ENCODE results near the gene SRGAP1.

SRGAP1 gene

DNA sequence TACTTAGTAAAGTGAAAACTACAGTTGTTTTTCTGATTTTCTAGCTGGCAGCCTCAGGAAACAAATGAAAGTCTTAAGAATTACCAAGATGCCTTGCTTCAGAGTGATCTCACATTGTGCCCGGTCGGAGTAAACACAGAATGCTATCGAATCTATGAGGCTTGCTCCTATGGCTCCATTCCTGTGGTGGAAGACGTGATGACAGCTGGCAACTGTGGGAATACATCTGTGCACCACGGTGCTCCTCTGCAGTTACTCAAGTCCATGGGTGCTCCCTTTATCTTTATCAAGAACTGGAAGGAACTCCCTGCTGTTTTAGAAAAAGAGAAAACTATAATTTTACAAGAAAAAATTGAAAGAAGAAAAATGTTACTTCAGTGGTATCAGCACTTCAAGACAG is 35.9 kb upstream of the SRGAP1 start:
- Histone ChIP-seq H3K27ac (no peak overlapping the region), H3K4me3 (no peak overlapping the region)
- DNase-seq (ENCODE audit: low spot score) = no peak
- TF ChIP-seq, protein P1, sequence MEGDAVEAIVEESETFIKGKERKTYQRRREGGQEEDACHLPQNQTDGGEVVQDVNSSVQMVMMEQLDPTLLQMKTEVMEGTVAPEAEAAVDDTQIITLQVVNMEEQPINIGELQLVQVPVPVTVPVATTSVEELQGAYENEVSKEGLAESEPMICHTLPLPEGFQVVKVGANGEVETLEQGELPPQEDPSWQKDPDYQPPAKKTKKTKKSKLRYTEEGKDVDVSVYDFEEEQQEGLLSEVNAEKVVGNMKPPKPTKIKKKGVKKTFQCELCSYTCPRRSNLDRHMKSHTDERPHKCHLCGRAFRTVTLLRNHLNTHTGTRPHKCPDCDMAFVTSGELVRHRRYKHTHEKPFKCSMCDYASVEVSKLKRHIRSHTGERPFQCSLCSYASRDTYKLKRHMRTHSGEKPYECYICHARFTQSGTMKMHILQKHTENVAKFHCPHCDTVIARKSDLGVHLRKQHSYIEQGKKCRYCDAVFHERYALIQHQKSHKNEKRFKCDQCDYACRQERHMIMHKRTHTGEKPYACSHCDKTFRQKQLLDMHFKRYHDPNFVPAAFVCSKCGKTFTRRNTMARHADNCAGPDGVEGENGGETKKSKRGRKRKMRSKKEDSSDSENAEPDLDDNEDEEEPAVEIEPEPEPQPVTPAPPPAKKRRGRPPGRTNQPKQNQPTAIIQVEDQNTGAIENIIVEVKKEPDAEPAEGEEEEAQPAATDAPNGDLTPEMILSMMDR (IDR thresholded peaks at IDR 0.05) = no peak

DNA sequence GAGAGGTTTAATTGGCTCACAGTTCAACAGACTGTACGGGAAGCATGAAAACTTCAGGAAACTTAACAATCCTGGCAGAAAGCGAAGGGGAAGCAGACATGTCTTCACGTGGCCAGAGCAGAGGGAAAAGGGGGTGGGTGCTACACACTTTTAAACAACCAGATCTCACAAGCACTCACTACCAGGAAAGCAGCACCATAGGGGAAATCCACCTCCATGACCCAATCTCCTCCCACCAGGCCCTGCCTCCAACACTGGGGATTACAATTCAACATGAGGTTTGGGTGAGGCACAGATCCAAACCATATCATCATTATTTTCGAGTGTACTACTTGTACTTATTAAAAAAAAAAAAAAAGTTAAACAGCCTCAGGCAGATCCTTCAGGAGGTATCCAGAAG is 34.9 kb upstream of the SRGAP1 start:
- TF ChIP-seq, protein P1 (IDR thresholded peaks at IDR 0.05) = no peak
- no peak overlapping the region for H3K4me3 ChIP-seq
- no peak for DNase-seq (ENCODE audit: low spot score)

DNA sequence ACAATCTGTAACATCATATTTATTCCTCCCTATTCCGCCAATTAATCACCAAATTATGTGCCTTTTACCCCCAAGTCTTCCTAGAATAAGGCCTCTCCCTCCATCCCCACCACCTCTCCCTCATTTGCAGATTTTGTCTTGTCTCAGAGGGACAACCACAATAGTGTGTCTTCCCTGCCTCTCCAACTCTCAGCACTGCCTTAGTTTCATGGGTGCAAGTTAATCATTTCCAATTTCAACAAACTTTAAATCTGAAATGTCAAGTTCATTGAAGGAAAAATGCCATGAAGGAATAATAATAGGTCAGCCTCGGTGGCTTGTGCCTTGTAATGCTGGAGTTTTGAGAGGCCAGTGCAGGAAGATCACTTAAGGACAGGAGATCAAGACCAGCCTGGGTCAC is 33.2 kb upstream of the SRGAP1 start:
- no peak for DNase-seq (ENCODE audit: low spot score)
- Histone ChIP-seq H3K27ac (no peak overlapping the region), H3K4me3 (no peak overlapping the region)
- TF ChIP-seq, protein P1 (IDR thresholded peaks at IDR 0.05) = no peak

More for the DNA sequence above, 34.9 kb upstream of the SRGAP1 start:
- H3K27ac ChIP-seq = no peak overlapping the region

DNA sequence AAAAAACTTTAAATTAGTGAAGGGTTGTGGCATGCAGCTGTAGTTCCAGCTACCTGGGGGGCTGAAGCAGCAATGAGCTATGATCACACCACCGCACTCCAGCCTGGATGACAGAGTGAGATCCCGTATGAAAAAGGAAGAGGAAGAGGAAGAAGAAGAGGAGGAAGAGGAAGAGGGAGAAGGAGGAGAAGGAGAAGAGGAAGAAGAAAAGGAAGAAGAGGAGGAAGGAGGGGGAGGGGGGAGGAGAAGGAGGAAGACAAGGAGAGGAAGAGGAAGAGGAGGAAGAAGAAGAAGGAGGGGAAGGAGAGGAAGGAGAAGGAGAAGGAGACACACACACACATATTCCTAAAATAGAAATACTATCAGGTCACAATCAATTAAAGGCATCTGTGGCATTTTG is 32.7 kb upstream of the SRGAP1 start:
- Histone ChIP-seq H3K27ac (no peak overlapping the region), H3K4me3 (no peak overlapping the region)
- no peak for DNase-seq (ENCODE audit: low spot score)
- TF ChIP-seq, protein P1 (IDR thresholded peaks at IDR 0.05) = no peak

DNA sequence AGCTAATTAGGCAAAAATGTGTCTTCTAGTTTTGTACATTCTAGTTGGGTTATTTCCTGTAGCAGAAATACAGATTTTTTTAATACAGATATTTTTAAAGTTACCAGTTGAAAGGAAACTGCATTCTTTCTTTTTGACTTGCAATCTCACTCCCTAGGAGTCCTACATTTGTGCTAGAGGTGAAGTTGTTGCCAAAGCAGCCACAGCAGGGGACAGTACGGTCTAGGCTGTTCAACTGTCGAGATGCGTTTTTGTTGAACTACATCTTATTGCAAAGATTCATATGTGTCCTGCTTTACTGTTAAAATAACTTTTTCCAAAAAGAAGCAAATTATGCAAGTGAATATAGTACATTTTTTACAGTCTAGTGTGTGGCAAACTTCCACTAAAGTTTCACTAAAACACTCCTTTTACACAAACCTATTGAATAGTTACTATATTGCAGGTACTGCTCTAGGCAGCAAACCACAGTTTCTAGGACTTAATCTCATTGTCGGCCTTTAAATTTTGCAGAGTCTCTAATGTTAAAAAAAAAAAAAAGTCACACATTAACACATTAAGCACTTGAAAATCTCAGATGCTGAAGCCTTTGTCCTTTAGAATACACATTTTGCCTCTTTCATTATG is 30.2 kb upstream of the SRGAP1 start:
- Histone ChIP-seq H3K27ac (no peak overlapping the region), H3K4me3 (no peak overlapping the region)
- TF ChIP-seq, protein P1 (IDR thresholded peaks at IDR 0.05) = no peak
- DNase-seq (ENCODE audit: low spot score) = no peak

DNA sequence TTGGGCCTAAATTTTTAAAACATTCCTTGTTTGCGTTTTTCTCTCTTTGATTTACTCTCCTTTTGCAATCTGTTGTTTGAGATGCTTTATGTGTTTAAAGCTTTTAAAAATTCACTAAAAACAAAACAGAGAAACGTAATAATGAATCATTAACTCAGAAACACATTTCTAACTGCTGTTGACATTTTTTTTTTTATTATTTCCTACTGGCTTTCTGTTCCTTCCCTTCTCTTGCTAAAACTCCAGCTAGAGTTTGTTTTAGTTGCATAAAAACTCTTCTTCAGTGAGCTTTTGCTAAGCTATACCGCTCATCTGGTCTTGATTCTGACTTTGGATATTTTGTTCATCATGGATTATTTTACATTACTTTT is 29.0 kb upstream of the SRGAP1 start:
- Histone ChIP-seq H3K4me3 (no peak overlapping the region), H3K27ac (no peak overlapping the region)
- DNase-seq (ENCODE audit: low spot score) = no peak
- TF ChIP-seq, protein P1 (IDR thresholded peaks at IDR 0.05) = no peak

DNA sequence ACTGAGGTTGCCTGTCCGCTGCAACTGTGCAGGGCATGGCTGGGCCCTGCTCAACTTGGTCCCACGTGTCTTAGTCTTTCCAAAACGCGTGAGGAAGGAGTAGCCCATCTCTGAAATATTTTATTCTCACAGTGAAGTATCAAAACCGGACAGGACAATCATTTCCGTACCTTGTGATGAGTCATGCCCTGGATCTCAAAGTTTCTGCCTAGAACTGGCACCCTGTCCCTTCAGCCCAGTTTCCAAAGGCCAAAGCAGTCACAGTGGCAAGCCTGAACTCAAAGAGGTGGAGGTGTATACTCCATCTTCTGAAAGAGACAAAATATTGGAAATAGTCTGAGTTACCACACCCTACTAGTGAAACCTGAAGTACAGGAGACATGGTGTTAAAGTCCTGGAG is 28.5 kb upstream of the SRGAP1 start:
- H3K27ac ChIP-seq = no peak overlapping the region
- TF ChIP-seq, protein P1 (IDR thresholded peaks at IDR 0.05) = no peak

More for the DNA sequence above, 28.5 kb upstream of the SRGAP1 start:
- H3K4me3 ChIP-seq = no peak overlapping the region
- DNase-seq (ENCODE audit: low spot score) = no peak
